ENCODE measurements around the gene RIOX2. TPM values are rescaled to one million over a fixed set of nuclear protein-coding genes. Genes with fewer than 3 reads are reported as not detected.

The RIOX2 gene
- total RNA-seq, 1 experiment from 2014 or later, result 28.4 TPM

GRCh38 chr3:97999994-98000393 lies 27.8 kb upstream of the RIOX2 start:
- Histone ChIP-seq H3K27me3 (replicated peaks; ENCODE audit: insufficient read depth, low read depth, low read length, poor library complexity) (peaks cover 3% of the 10 kb centered on the region), H3K9me3 (ENCODE audit: low read depth, low read length, poor library complexity, severe bottlenecking) (no peaks in the 10 kb centered on the region), H3K27ac (ENCODE audit: low read depth, low read length, poor library complexity, severe bottlenecking) (no peak overlapping the region), H3K36me3 (ENCODE audit: insufficient read depth, low read length, poor library complexity, severe bottlenecking) (no peaks in the 10 kb centered on the region), H3K4me1 (ENCODE audit: insufficient read depth, low read length, poor library complexity, severe bottlenecking) (peaks cover 18% of the 10 kb centered on the region), H3K4me3 (ENCODE audit: low read depth, low read length, poor library complexity, severe bottlenecking) (no peak overlapping the region)
- intact Hi-C loops (cut with micrococcal nuclease; ENCODE audit: unreplicated experiment), result no loop called here
- no TSS peak for BruUV-seq (replicated peaks)
- TF ChIP-seq CTCF (conservative IDR thresholded peaks at IDR 0.05; ENCODE audit: low read depth, low read length) (no peak), EZH2 (IDR thresholded peaks at IDR 0.05; ENCODE audit: borderline replicate concordance, low read depth, low read length, poor library complexity, severe bottlenecking) (no peak)
- ChIA-PET POLR2A (ENCODE audit: low non-redundant PET) (no interaction called here), CTCF (no interaction called here)
- DNase-seq (ENCODE audit: low spot score), result no peak

- intact Hi-C loops (cut with micrococcal nuclease; ENCODE audit: unreplicated experiment), result no loop called here
- Histone ChIP-seq H3K4me3 (ENCODE audit: low read depth, low read length, poor library complexity, severe bottlenecking) (no peak overlapping the region), H3K27ac (ENCODE audit: low read depth, low read length, poor library complexity, severe bottlenecking) (no peak overlapping the region), H3K9me3 (ENCODE audit: low read depth, low read length, poor library complexity, severe bottlenecking) (no peaks in the 10 kb centered on the region), H3K27me3 (replicated peaks; ENCODE audit: insufficient read depth, low read depth, low read length, poor library complexity) (peaks cover 3% of the 10 kb centered on the region), H3K36me3 (ENCODE audit: insufficient read depth, low read length, poor library complexity, severe bottlenecking) (no peaks in the 10 kb centered on the region), H3K4me1 (ENCODE audit: insufficient read depth, low read length, poor library complexity, severe bottlenecking) (peaks cover 11% of the 10 kb centered on the region)
- ChIA-PET CTCF (no interaction called here), POLR2A (ENCODE audit: low non-redundant PET) (no interaction called here)
- TF ChIP-seq EZH2 (IDR thresholded peaks at IDR 0.05; ENCODE audit: borderline replicate concordance, low read depth, low read length, poor library complexity, severe bottlenecking), result no peak
- no peak for TF ChIP-seq CTCF (conservative IDR thresholded peaks at IDR 0.05; ENCODE audit: low read depth, low read length)
- BruUV-seq (replicated peaks), result no TSS peak
- DNase-seq (ENCODE audit: low spot score), result no peak
These were observed 26.9 kb upstream of the RIOX2 start for GRCh38 chr3:97999103-97999502.

- H3K9me3 ChIP-seq (ENCODE audit: low read depth, low read length, poor library complexity, severe bottlenecking), result no peaks in the 10 kb centered on the region
- peaks cover 3% of the 10 kb centered on the region for H3K27me3 ChIP-seq (replicated peaks; ENCODE audit: insufficient read depth, low read depth, low read length, poor library complexity)
- no peak for DNase-seq (ENCODE audit: low spot score)
- H3K36me3 ChIP-seq (ENCODE audit: insufficient read depth, low read length, poor library complexity, severe bottlenecking), result no peaks in the 10 kb centered on the region
- BruUV-seq (replicated peaks), result no TSS peak
- no peak overlapping the region for H3K4me3 ChIP-seq (ENCODE audit: low read depth, low read length, poor library complexity, severe bottlenecking)
- TF ChIP-seq EZH2 (IDR thresholded peaks at IDR 0.05; ENCODE audit: borderline replicate concordance, low read depth, low read length, poor library complexity, severe bottlenecking), result no peak
- TF ChIP-seq CTCF (conservative IDR thresholded peaks at IDR 0.05; ENCODE audit: low read depth, low read length), result no peak
- H3K4me1 ChIP-seq (ENCODE audit: insufficient read depth, low read length, poor library complexity, severe bottlenecking), result no peaks in the 10 kb centered on the region
- no peak overlapping the region for H3K27ac ChIP-seq (ENCODE audit: low read depth, low read length, poor library complexity, severe bottlenecking)
- intact Hi-C loops (cut with micrococcal nuclease; ENCODE audit: unreplicated experiment), result no loop called here
- ChIA-PET POLR2A (ENCODE audit: low non-redundant PET) (no interaction called here), CTCF (no interaction called here)
These were observed 24.8 kb upstream of the RIOX2 start for GRCh38 chr3:97996988-97997387.

All from A673 (cell line).